IMR-90 (cell line): ENCODE results near the gene ARHGEF38. TPM values are rescaled to one million over a fixed set of nuclear protein-coding genes. Genes with fewer than 3 reads are reported as not detected.

ENCODE experiments used
- ATAC-seq: fragments of 200-7000 bp; cut with Tn5 transposase; 2 replicates; pipeline ENCODE4 v1.9.1; 2020; ENCODE audit warnings: low read depth, mild to moderate bottlenecking, moderate library complexity
- BruUV-seq: library from RNA; stranded (reverse); fragments of 400-500 nt; replicated peaks from 2 replicates; lab custom pipeline; 2021; lab: Mats Ljungman, UMichigan
- CTCF ChIA-PET: fragments of 300-600 bp; formaldehyde crosslinking; extraction: SDS; loops from one replicate; lab custom pipeline; 2021; ENCODE audit warnings: antibody characterized with exemption; lab: Yijun Ruan, JAX
- POLR2A ChIA-PET: fragments of 300-600 bp; sonication (Branson Sonifier 250); formaldehyde crosslinking; loops from one replicate; lab custom pipeline; 2022; ENCODE audit warnings: antibody characterized with exemption; ENCODE audit not compliant: unreplicated experiment; lab: Charles Lee
- DNase-seq: peaks from one replicate; pipeline ENCODE4 v3.0.0; 2013
- H2AFZ ChIP-seq: replicated peaks from 2 replicates; pipeline ENCODE3; 2013; ENCODE audit warnings: low read length, mild to moderate bottlenecking; ENCODE audit not compliant: poor library complexity
- H2AK5ac ChIP-seq: 2 replicates; pipeline ENCODE4 v1.6.1; 2013; ENCODE audit warnings: low read depth, low read length, inconsistent platforms
- H2AK9ac ChIP-seq: replicated peaks from 2 replicates; pipeline ENCODE3; 2013; ENCODE audit warnings: mild to moderate bottlenecking, low read depth, low read length, moderate library complexity; ENCODE audit not compliant: poor library complexity
- H2BK120ac ChIP-seq: 2 replicates; pipeline ENCODE4 v1.6.1; 2013; ENCODE audit warnings: low read depth, low read length, inconsistent platforms
- H2BK15ac ChIP-seq: 3 replicates; pipeline ENCODE4 v1.6.1; 2013; ENCODE audit warnings: low read depth, low read length, inconsistent platforms
- H2BK20ac ChIP-seq: 2 replicates; pipeline ENCODE4 v1.6.1; 2013; ENCODE audit warnings: low read depth, mild to moderate bottlenecking, inconsistent platforms, low read length, moderate library complexity
- H2BK5ac ChIP-seq: 2 replicates; pipeline ENCODE4 v1.6.1; 2013; ENCODE audit warnings: mild to moderate bottlenecking, low read depth, low read length, inconsistent platforms; ENCODE audit not compliant: poor library complexity, severe bottlenecking
- H3K14ac ChIP-seq: replicated peaks from 2 replicates; pipeline ENCODE4 v1.6.1; 2013; ENCODE audit warnings: low read depth, low read length, inconsistent platforms
- H3K18ac ChIP-seq: 2 replicates; pipeline ENCODE4 v1.6.1; 2013; ENCODE audit warnings: low read depth, low read length, control low read depth
- H3K23ac ChIP-seq: 2 replicates; pipeline ENCODE4 v1.6.1; 2013; ENCODE audit warnings: low read depth, low read length, inconsistent platforms
- H3K27ac ChIP-seq: 2 replicates; pipeline ENCODE4 v1.5.1; 2013; ENCODE audit warnings: mild to moderate bottlenecking, control low read depth, low read length; ENCODE audit not compliant: insufficient read depth
- H3K27me3 ChIP-seq: 2 replicates; pipeline ENCODE4 v1.6.1; 2013; ENCODE audit warnings: low read length; ENCODE audit not compliant: control insufficient read depth, insufficient read depth
- H3K36me3 ChIP-seq: 2 replicates; pipeline ENCODE4 v1.6.1; 2013; ENCODE audit warnings: low read length, mixed read lengths; ENCODE audit not compliant: control insufficient read depth, insufficient read depth
- H3K4ac ChIP-seq: 2 replicates; pipeline ENCODE4 v1.6.1; 2013; ENCODE audit warnings: low read depth, low read length, inconsistent platforms
- H3K4me1 ChIP-seq: 2 replicates; pipeline ENCODE4 v1.6.1; 2013; ENCODE audit warnings: low read length, mixed read lengths; ENCODE audit not compliant: control insufficient read depth, insufficient read depth
- H3K4me2 ChIP-seq: 2 replicates; pipeline ENCODE4 v1.6.1; 2013; ENCODE audit warnings: low read depth, mild to moderate bottlenecking, control low read depth, low read length, moderate library complexity
- H3K4me3 ChIP-seq: 2 replicates; pipeline ENCODE4 v1.5.1; 2013; ENCODE audit warnings: low read depth, mild to moderate bottlenecking, control low read depth, low read length, moderate library complexity; ENCODE audit not compliant: insufficient read depth
- H3K56ac ChIP-seq: 2 replicates; pipeline ENCODE4 v1.6.1; 2013; ENCODE audit warnings: low read length, inconsistent platforms; ENCODE audit not compliant: insufficient read depth; ENCODE audit errors: extremely low read depth
- H3K79me1 ChIP-seq, 2 experiments: 2 replicates each; pipeline ENCODE4 v1.6.1; 2013; ENCODE audit warnings: low read length in 2 of 2, inconsistent platforms in 1 of 2, low read depth in 1 of 2
- H3K9ac ChIP-seq: 2 replicates; pipeline ENCODE4 v1.6.1; 2013; ENCODE audit warnings: low read depth, low read length, control low read depth
- H3K9me1 ChIP-seq: 2 replicates; pipeline ENCODE4 v1.6.1; 2013; ENCODE audit warnings: low read length, inconsistent platforms; ENCODE audit not compliant: insufficient read depth
- H3K9me3 ChIP-seq: 2 replicates; pipeline ENCODE4 v1.6.1; 2013; ENCODE audit warnings: low read length; ENCODE audit not compliant: control insufficient read depth, insufficient read depth
- H4K20me1 ChIP-seq: 2 replicates; pipeline ENCODE4 v1.6.1; 2013; ENCODE audit warnings: low read length, inconsistent platforms; ENCODE audit not compliant: insufficient read depth
- H4K5ac ChIP-seq: 2 replicates; pipeline ENCODE4 v1.6.1; 2013; ENCODE audit warnings: mild to moderate bottlenecking, low read depth, low read length, control low read depth
- H4K8ac ChIP-seq, 2 experiments: 2 replicates each; pipeline ENCODE4 v1.6.1; 2013; ENCODE audit warnings: low read depth in 2 of 2, low read length in 2 of 2, control low read depth in 1 of 2, inconsistent platforms in 1 of 2
- H4K91ac ChIP-seq: 2 replicates; pipeline ENCODE4 v1.6.1; 2013; ENCODE audit warnings: low read depth, low read length, inconsistent platforms; ENCODE audit not compliant: insufficient read depth
- BHLHE40 ChIP-seq: fragments of 150-350 bp; IDR thresholded peaks from 2 replicates; pipeline ENCODE4 v1.6.1; 2016; ENCODE audit warnings: mild to moderate bottlenecking, low read depth, low read length
- FOS ChIP-seq: fragments of 150-350 bp; IDR thresholded peaks from 2 replicates; pipeline ENCODE4 v1.6.1; 2016; ENCODE audit warnings: low read depth, low read length
- MAFK ChIP-seq: IDR thresholded peaks from 2 replicates; pipeline ENCODE4 v1.6.1; 2012; ENCODE audit warnings: low read depth, low read length, improper control_type of control experiment
- MAZ ChIP-seq: IDR thresholded peaks from 2 replicates; pipeline ENCODE4 v1.6.1; 2012; ENCODE audit warnings: low read depth, mild to moderate bottlenecking, low read length, improper control_type of control experiment, moderate library complexity, borderline replicate concordance
- MXI1 ChIP-seq: IDR thresholded peaks from 2 replicates; pipeline ENCODE4 v1.6.1; 2012; ENCODE audit warnings: low read depth, mild to moderate bottlenecking, low read length, moderate library complexity, borderline replicate concordance
- NFE2L2 ChIP-seq: fragments of 150-350 bp; IDR thresholded peaks from 2 replicates; pipeline ENCODE4 v1.6.1; 2016; ENCODE audit warnings: low read depth, mild to moderate bottlenecking, low read length
- POLR2A ChIP-seq: IDR thresholded peaks from 2 replicates; pipeline ENCODE4 v1.6.1; 2012; ENCODE audit warnings: mild to moderate bottlenecking, low read depth, low read length
- RCOR1 ChIP-seq: IDR thresholded peaks from 2 replicates; pipeline ENCODE4 v1.6.1; 2012; ENCODE audit warnings: mild to moderate bottlenecking, low read length, improper control_type of control experiment; ENCODE audit not compliant: insufficient replicate concordance
- RFX5 ChIP-seq: IDR thresholded peaks from 2 replicates; pipeline ENCODE4 v1.8.0; 2012; ENCODE audit warnings: low read depth, mild to moderate bottlenecking, low read length, moderate library complexity
- SMC3 ChIP-seq: fragments of 150-350 bp; IDR thresholded peaks from 2 replicates; pipeline ENCODE4 v1.6.1; 2016; ENCODE audit warnings: low read depth, mild to moderate bottlenecking, antibody characterized with exemption, low read length, moderate library complexity
- WGBS, 2 experiments: methylation state at CpG; one replicate each; pipeline versions ENCODE4 v1.1.5 to v1.1.7; 2013; ENCODE audit warnings: missing lambda C conversion rate in 2 of 2; ENCODE audit not compliant: insufficient read length in 1 of 2; ENCODE audit errors: extremely low coverage in 2 of 2; 5-methylcytosine and 5-hydroxymethylcytosine counted together
- dilution Hi-C: fragments of 300-500 bp; cut with HindIII; formaldehyde crosslinking; loops from one replicate; pipeline ENCODE4 v1.14.3; 2018; ENCODE audit warnings: low sequenced_read_pairs; ENCODE audit not compliant: unreplicated experiment
- in situ Hi-C: fragments of 300-500 bp; cut with MboI; formaldehyde crosslinking; loops from 3 replicates; pipeline ENCODE4 v1.14.3; 2019; ENCODE audit warnings: low sequenced_read_pairs, inconsistent platforms, mixed read lengths
- intact Hi-C: fragments of 100-400 bp; cut with micrococcal nuclease; formaldehyde crosslinking; loops from 2 replicates; pipeline ENCODE4 v1.10.0; 2022
- polyA plus RNA-seq, 3 experiments: library from polyadenylated mRNA; depleted of rRNA; stranded (reverse); fragments of >200 nt; gene quantifications; 2 replicates each; pipeline ENCODE4 v1.2.3, GENCODE V29; 2012; ENCODE audit warnings: low replicate concordance in 1 of 3
- total RNA-seq: library from RNA; depleted of rRNA; stranded (reverse); fragments of >200 nt; gene quantifications from 2 replicates; pipeline ENCODE4 v1.2.3, GENCODE V29; 2012
- TF ChIP-seq, protein P1 (sequence below): fragments of 150-350 bp; IDR thresholded peaks from 2 replicates; pipeline ENCODE4 v1.6.1; 2017; ENCODE audit warnings: mild to moderate bottlenecking, antibody characterized with exemption, low read length, low read depth
- TF ChIP-seq, protein P2 (sequence below): conservative IDR thresholded peaks from 2 replicates; pipeline ENCODE4 v1.5.1; 2012; ENCODE audit warnings: mild to moderate bottlenecking, low read depth, low read length, improper control_type of control experiment

ARHGEF38 gene
- total and polyA plus RNA-seq, 2 of the 4 experiments (the other 2 are of a cell fraction), result not detected

DNA sequence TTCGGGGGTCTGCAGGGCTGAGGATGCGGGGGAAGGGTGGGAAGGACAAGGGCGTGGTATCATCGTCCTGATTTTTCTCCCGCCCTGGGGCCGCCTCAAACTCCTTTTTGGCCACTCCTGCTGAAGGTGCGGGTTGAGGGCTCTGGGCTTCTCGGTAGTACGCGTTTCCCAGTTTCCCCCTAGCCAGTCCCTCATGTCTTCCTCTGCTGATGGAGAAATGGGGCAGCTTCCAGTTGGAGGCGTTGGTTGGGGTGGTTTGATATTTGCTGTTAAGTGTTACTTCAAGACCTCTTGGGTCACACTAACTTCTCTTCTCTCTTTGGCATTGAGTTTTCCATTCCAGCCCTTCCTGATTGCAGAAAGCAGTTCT, 156.6 kb downstream of the ARHGEF38 start:
- ATAC-seq, result peak; percentile 18
- no peak for TF ChIP-seq MAZ
- no peak for TF ChIP-seq RFX5
- TF ChIP-seq MAFK, result no peak
- no peak for TF ChIP-seq BHLHE40
- no peak for TF ChIP-seq RCOR1
- TF ChIP-seq POLR2A, result no peak
- TF ChIP-seq, protein P1, sequence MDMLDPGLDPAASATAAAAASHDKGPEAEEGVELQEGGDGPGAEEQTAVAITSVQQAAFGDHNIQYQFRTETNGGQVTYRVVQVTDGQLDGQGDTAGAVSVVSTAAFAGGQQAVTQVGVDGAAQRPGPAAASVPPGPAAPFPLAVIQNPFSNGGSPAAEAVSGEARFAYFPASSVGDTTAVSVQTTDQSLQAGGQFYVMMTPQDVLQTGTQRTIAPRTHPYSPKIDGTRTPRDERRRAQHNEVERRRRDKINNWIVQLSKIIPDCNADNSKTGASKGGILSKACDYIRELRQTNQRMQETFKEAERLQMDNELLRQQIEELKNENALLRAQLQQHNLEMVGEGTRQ, result no peak
- no peak for TF ChIP-seq MXI1
- TF ChIP-seq, protein P2, sequence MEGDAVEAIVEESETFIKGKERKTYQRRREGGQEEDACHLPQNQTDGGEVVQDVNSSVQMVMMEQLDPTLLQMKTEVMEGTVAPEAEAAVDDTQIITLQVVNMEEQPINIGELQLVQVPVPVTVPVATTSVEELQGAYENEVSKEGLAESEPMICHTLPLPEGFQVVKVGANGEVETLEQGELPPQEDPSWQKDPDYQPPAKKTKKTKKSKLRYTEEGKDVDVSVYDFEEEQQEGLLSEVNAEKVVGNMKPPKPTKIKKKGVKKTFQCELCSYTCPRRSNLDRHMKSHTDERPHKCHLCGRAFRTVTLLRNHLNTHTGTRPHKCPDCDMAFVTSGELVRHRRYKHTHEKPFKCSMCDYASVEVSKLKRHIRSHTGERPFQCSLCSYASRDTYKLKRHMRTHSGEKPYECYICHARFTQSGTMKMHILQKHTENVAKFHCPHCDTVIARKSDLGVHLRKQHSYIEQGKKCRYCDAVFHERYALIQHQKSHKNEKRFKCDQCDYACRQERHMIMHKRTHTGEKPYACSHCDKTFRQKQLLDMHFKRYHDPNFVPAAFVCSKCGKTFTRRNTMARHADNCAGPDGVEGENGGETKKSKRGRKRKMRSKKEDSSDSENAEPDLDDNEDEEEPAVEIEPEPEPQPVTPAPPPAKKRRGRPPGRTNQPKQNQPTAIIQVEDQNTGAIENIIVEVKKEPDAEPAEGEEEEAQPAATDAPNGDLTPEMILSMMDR, result no peak
- TF ChIP-seq NFE2L2, result no peak
- no peak for TF ChIP-seq SMC3
- no peak for TF ChIP-seq FOS
- Histone ChIP-seq H2BK5ac (no peak overlapping the region), H3K4me3 (peak overlapping the region; percentile 59), H2AK5ac (no peak overlapping the region), H3K4ac (peak overlapping the region; percentile 33; the same call in 1 of the 2 replicates), H2BK20ac (no peak overlapping the region), H2AK9ac (peak overlapping the region; percentile 83), H3K27ac (peak overlapping the region; percentile 41; the same call in 1 of the 2 replicates), H4K20me1 (no peaks in the 10 kb centered on the region), H3K79me1 (peaks cover 24 to 49% of the 10 kb centered on the region in 2 experiments), H3K36me3 (peaks cover 2% of the 10 kb centered on the region; the same call in 1 of the 2 replicates), H3K27me3 (no peaks in the 10 kb centered on the region), H4K8ac (peak overlapping the region; percentile 10 to 62; a peak in 3 of 4 replicates), H3K56ac (peak overlapping the region; percentile 61; the same call in 1 of the 2 replicates), H3K9ac (peak overlapping the region; percentile 61), H3K9me3 (no peaks in the 10 kb centered on the region), H2BK15ac (no peak overlapping the region), H2BK120ac (no peak overlapping the region), H4K5ac (peak overlapping the region; percentile 35; the same call in 1 of the 2 replicates), H3K9me1 (peaks cover 3% of the 10 kb centered on the region; the same call in 1 of the 2 replicates), H4K91ac (no peak overlapping the region), H3K14ac (peak overlapping the region; percentile 55; the same call in 1 of the 2 replicates), H3K4me2 (peak overlapping the region; percentile 98), H3K18ac (no peak overlapping the region), H3K4me1 (no peaks in the 10 kb centered on the region), H3K23ac (peak overlapping the region; percentile 63; the same call in 1 of the 2 replicates), H2AFZ (peak overlapping the region; percentile 99)
- no peak for DNase-seq
- intact Hi-C loops, result loop anchor here (2.0 to 10.0 kb wide), 4 partner anchors 236 to 564 kb away; partner anchors contain the start of gene TET2
- BruUV-seq, result no TSS peak
- CTCF ChIA-PET, result no interaction called here
- WGBS, 2 experiments, result 0% methylated on average over 1 of the region's 11 CpGs; no CpG with 5 or more reads in 1 of the 2 experiments
- dilution Hi-C loops, result no loop called here
- POLR2A ChIA-PET, result no interaction called here
- in situ Hi-C loops, result no loop called here
